A549 (cell line): ENCODE measurements around the gene ZP1.

ENCODE experiments used
- CTCF ChIP-seq: fragments of >200 bp; sonication (Bioruptor Twin); formaldehyde crosslinking; IDR thresholded peaks from 3 replicates; pipeline ENCODE4 v1.5.1; 2016
- EHMT2 ChIP-seq: fragments of 200-600 bp; sonication (generic); IDR thresholded peaks from 2 replicates; pipeline ENCODE4 v1.6.1; 2016; ENCODE audit warnings: antibody characterized with exemption, low read depth, mild to moderate bottlenecking, moderate library complexity
- HOXA7 ChIP-seq: fragments of 250-450 bp; sonication (Bioruptor Pico); IDR thresholded peaks from 2 replicates; pipeline ENCODE4 v1.5.0; 2020; ENCODE audit warnings: mild to moderate bottlenecking, moderate library complexity
- NPAS2 ChIP-seq: fragments of 250-450 bp; sonication (Bioruptor Pico); IDR thresholded peaks from 2 replicates; pipeline ENCODE4 v1.8.0; 2022; ENCODE audit warnings: mild to moderate bottlenecking, moderate library complexity, borderline replicate concordance
- POLR2A ChIP-seq: IDR thresholded peaks from 2 replicates; pipeline ENCODE4 v1.6.1; 2012; ENCODE audit warnings: mild to moderate bottlenecking, low read length
- REST ChIP-seq: fragments of 200-600 bp; sonication (generic); IDR thresholded peaks from 2 replicates; pipeline ENCODE4 v1.6.1; 2016; ENCODE audit warnings: antibody characterized with exemption, mild to moderate bottlenecking, moderate library complexity
- ZC3H11A ChIP-seq: fragments of 450-650 bp; IDR thresholded peaks from 2 replicates; pipeline ENCODE4 v1.6.1; 2014; ENCODE audit warnings: antibody characterized with exemption, mild to moderate bottlenecking

GRCh38 chr11:60919320-60919719 lies 52.0 kb downstream of the ZP1 start:
- TF ChIP-seq CTCF (no peak), EHMT2 (no peak), HOXA7 (CRISPR knock-in tag) (no peak), ZC3H11A (no peak), NPAS2 (no peak), REST (no peak), POLR2A (no peak)
